ENCODE measurements around the gene USP15. TPM values are rescaled to one million over a fixed set of nuclear protein-coding genes. Genes with fewer than 3 reads are reported as not detected.

The USP15 gene
- total and polyA plus RNA-seq, 12 donors: 25.9 to 148 (median 64.9) TPM

GRCh38 chr12:62267480-62267879, 7.3 kb downstream of the USP15 start:
- no peak for DNase-seq
- H3K4me1 ChIP-seq (replicated peaks in 1 of 2): peaks cover 25 to 95% of the 10 kb centered on the region in 2 donors
- intact Hi-C loops (cut with DNase I): loop anchor here in 1 of 2 donors (10.0 kb wide), 1 partner anchor 67 kb away; no protein-coding TSS in a partner anchor
- no peak overlapping the region for H3K27ac ChIP-seq
- no peaks in the 10 kb centered on the region for H3K27me3 ChIP-seq
- H3K4me3 ChIP-seq: no peak overlapping the region
- H3K9me3 ChIP-seq (replicated peaks in 1 of 3): no peaks in the 10 kb centered on the region
- no peaks in the 10 kb centered on the region for H3K36me3 ChIP-seq (replicated peaks in 1 of 2)
- WGBS, 4 donors: 37 to 70% (median 57%) methylated on average over 1 of the region's 1 CpG
- TF ChIP-seq POLR2A (IDR thresholded peaks at IDR 0.05): no peak
- TF ChIP-seq CTCF (IDR thresholded peaks at IDR 0.05): no peak

GRCh38 chr12:62268956-62269355, 8.8 kb downstream of the USP15 start:
- H3K4me1 ChIP-seq (replicated peaks in 1 of 2): peaks cover 33 to 94% of the 10 kb centered on the region in 2 donors
- no peaks in the 10 kb centered on the region for H3K36me3 ChIP-seq (replicated peaks in 1 of 2)
- peak overlapping the region in 1 of 5 donors; percentile 4 for H3K27ac ChIP-seq
- no peaks in the 10 kb centered on the region for H3K9me3 ChIP-seq (replicated peaks in 1 of 3)
- WGBS, 4 donors: 72 to 77% (median 75%) methylated on average over 3 of the region's 3 CpGs
- no peak for DNase-seq
- TF ChIP-seq CTCF (IDR thresholded peaks at IDR 0.05) (no peak), POLR2A (IDR thresholded peaks at IDR 0.05) (no peak)
- H3K4me3 ChIP-seq: no peak overlapping the region
- intact Hi-C loops (cut with DNase I): loop anchor here in 1 of 2 donors (10.0 kb wide), 1 partner anchor 66 kb away; no protein-coding TSS in a partner anchor
- H3K27me3 ChIP-seq: no peaks in the 10 kb centered on the region

- WGBS, 4 donors: 83 to 87% (median 86%) methylated on average over 3 of the region's 3 CpGs
Measured at GRCh38 chr12:62269464-62270228, 9.4 kb downstream of the USP15 start.

More at GRCh38 chr12:62269464-62270228, 9.4 kb downstream of the USP15 start:
- Histone ChIP-seq H3K9me3 (replicated peaks in 1 of 3) (no peaks in the 10 kb centered on the region), H3K27ac (peak overlapping the region in 1 of 5 donors; percentile 40), H3K4me3 (no peak overlapping the region), H3K27me3 (no peaks in the 10 kb centered on the region), H3K36me3 (replicated peaks in 1 of 2) (no peaks in the 10 kb centered on the region), H3K4me1 (replicated peaks in 1 of 2) (peaks cover 40 to 97% of the 10 kb centered on the region in 2 donors)
- DNase-seq: no peak
- intact Hi-C loops (cut with DNase I): loop anchor here in 1 of 2 donors (10.0 kb wide), 1 partner anchor 65 kb away; no protein-coding TSS in a partner anchor
- no peak for TF ChIP-seq CTCF (IDR thresholded peaks at IDR 0.05)
- no peak for TF ChIP-seq POLR2A (IDR thresholded peaks at IDR 0.05)
